ENCODE data around the gene CDT1.

CDT1 gene

GRCh38 chr16:88856122-88856827 lies 52.7 kb downstream of the CDT1 start:
- Histone ChIP-seq H3K27ac (ENCODE audit: low read depth in 2 of 2, low read length in 2 of 2) (peak overlapping the region; percentile 56 to 67), H3K9ac (ENCODE audit: low read depth in 1 of 2, low read length in 2 of 2) (peak overlapping the region; percentile 24 to 68), H3K27me3 (ENCODE audit: control insufficient read depth in 2 of 2, insufficient read depth in 2 of 2, low read length in 2 of 2) (no peaks in the 10 kb centered on the region), H3K9me3 (ENCODE audit: control insufficient read depth in 2 of 2, low read length in 2 of 2) (no peaks in the 10 kb centered on the region), H3K4me1 (ENCODE audit: control insufficient read depth in 2 of 2, insufficient read depth in 2 of 2, low read length in 2 of 2) (peaks cover 16% of the 10 kb centered on the region in 2 donors), H3K4me3 (ENCODE audit: low read length in 2 of 2) (peak overlapping the region; percentile 65 to 93), H3K36me3 (ENCODE audit: control insufficient read depth in 2 of 2, insufficient read depth in 2 of 2, low read length in 2 of 2) (peaks cover 17 to 24% of the 10 kb centered on the region in 2 donors)

GRCh38 chr16:88856828-88857727 lies 53.5 kb downstream of the CDT1 start, which contains the start of the genes GALNS and TRAPPC2L:
Gene GALNS (minus strand): TSS chr16:88856947. CDS start chr16:88856877, 70 bp downstream.
Gene TRAPPC2L (plus strand): TSS chr16:88857127. CDS start chr16:88857151, 24 bp downstream.
- Histone ChIP-seq H3K4me1 (ENCODE audit: control insufficient read depth in 2 of 2, insufficient read depth in 2 of 2, low read length in 2 of 2) (peaks cover 16% of the 10 kb centered on the region in 2 donors), H3K9ac (ENCODE audit: low read depth in 1 of 2, low read length in 2 of 2) (peak within 1 kb of the TSS; percentile 74 to 85), H3K27me3 (ENCODE audit: control insufficient read depth in 2 of 2, insufficient read depth in 2 of 2, low read length in 2 of 2) (no peaks in the 10 kb centered on the region), H3K36me3 (ENCODE audit: control insufficient read depth in 2 of 2, insufficient read depth in 2 of 2, low read length in 2 of 2) (peaks cover 17 to 29% of the 10 kb centered on the region in 2 donors), H3K9me3 (ENCODE audit: control insufficient read depth in 2 of 2, low read length in 2 of 2) (no peaks in the 10 kb centered on the region), H3K4me3 (ENCODE audit: low read length in 2 of 2) (peak within 1 kb of the TSS; percentile 93 to 94), H3K27ac (ENCODE audit: low read depth in 2 of 2, low read length in 2 of 2) (peak within 1 kb of the TSS; percentile 56 to 67)

GRCh38 chr16:88857728-88858339 lies 54.2 kb downstream of the CDT1 start:
- Histone ChIP-seq H3K9me3 (ENCODE audit: control insufficient read depth in 2 of 2, low read length in 2 of 2) (no peaks in the 10 kb centered on the region), H3K36me3 (ENCODE audit: control insufficient read depth in 2 of 2, insufficient read depth in 2 of 2, low read length in 2 of 2) (peaks cover 21 to 37% of the 10 kb centered on the region in 2 donors), H3K4me3 (ENCODE audit: low read length in 2 of 2) (peak overlapping the region; percentile 93 to 94), H3K4me1 (ENCODE audit: control insufficient read depth in 2 of 2, insufficient read depth in 2 of 2, low read length in 2 of 2) (peaks cover 16% of the 10 kb centered on the region in 2 donors), H3K27ac (ENCODE audit: low read depth in 2 of 2, low read length in 2 of 2) (peak overlapping the region in 1 of 2 donors; percentile 52), H3K27me3 (ENCODE audit: control insufficient read depth in 2 of 2, insufficient read depth in 2 of 2, low read length in 2 of 2) (no peaks in the 10 kb centered on the region), H3K9ac (ENCODE audit: low read depth in 1 of 2, low read length in 2 of 2) (peak overlapping the region; percentile 74 to 85)

All from mucosa of rectum (tissue), 2 donors.